BE2C (cell line): Measurements from ENCODE around the gene GPR62.

Experiments used
- DNase-seq: peaks from one replicate; pipeline ENCODE4 v3.0.0-alpha.2; 2020
- H3K27me3 ChIP-seq: fragments of 250-450 bp; sonication (Bioruptor Pico); 2 replicates; pipeline ENCODE4 v1.5.1; 2020; ENCODE audit warnings: mild to moderate bottlenecking
- H3K36me3 ChIP-seq: fragments of 250-450 bp; sonication (Bioruptor Pico); 2 replicates; pipeline ENCODE4 v1.5.1; 2020; ENCODE audit warnings: mild to moderate bottlenecking
- H3K4me1 ChIP-seq: fragments of 250-450 bp; sonication (Bioruptor Pico); 2 replicates; pipeline ENCODE4 v1.5.1; 2020
- H3K4me3 ChIP-seq: 2 replicates; pipeline ENCODE4 v1.5.1; 2011; ENCODE audit warnings: low read depth, low read length
- H3K9me3 ChIP-seq: fragments of 250-450 bp; sonication (Bioruptor Pico); 2 replicates; pipeline ENCODE4 v1.5.1; 2020
- TF ChIP-seq, protein P1 (sequence below): IDR thresholded peaks from 2 replicates; pipeline ENCODE4 v1.5.1; 2012; ENCODE audit warnings: mild to moderate bottlenecking, low read depth, low read length

GPR62 gene

DNA sequence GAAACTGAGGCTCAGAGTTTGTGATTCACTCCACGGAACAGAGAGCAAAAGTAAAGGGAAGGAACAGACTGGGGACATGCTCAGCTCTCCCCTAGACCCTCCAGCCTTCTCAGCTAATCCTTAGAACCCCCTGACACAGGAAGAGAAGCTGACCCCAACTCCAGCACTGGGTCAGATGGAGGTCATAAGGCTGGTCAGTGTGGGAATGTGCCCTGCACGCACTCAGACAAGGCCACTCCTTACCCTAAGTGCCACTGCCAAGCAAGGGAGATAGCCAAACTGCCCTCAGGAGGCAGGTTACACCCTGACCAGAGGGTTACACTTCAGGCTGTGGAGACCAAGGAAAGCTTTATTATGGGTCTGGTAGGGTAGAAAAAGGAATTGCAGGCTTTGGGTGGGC lies 39.3 kb downstream of the GPR62 start:
- TF ChIP-seq, protein P1, sequence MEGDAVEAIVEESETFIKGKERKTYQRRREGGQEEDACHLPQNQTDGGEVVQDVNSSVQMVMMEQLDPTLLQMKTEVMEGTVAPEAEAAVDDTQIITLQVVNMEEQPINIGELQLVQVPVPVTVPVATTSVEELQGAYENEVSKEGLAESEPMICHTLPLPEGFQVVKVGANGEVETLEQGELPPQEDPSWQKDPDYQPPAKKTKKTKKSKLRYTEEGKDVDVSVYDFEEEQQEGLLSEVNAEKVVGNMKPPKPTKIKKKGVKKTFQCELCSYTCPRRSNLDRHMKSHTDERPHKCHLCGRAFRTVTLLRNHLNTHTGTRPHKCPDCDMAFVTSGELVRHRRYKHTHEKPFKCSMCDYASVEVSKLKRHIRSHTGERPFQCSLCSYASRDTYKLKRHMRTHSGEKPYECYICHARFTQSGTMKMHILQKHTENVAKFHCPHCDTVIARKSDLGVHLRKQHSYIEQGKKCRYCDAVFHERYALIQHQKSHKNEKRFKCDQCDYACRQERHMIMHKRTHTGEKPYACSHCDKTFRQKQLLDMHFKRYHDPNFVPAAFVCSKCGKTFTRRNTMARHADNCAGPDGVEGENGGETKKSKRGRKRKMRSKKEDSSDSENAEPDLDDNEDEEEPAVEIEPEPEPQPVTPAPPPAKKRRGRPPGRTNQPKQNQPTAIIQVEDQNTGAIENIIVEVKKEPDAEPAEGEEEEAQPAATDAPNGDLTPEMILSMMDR, result no peak
- no peaks in the 10 kb centered on the region for H3K27me3 ChIP-seq
- H3K9me3 ChIP-seq, result no peaks in the 10 kb centered on the region
- H3K4me3 ChIP-seq, result peak overlapping the region; percentile 97
- peaks cover 40% of the 10 kb centered on the region for H3K36me3 ChIP-seq
- DNase-seq, result no peak
- H3K4me1 ChIP-seq, result peaks cover 5% of the 10 kb centered on the region; the same call in 1 of the 2 replicates

DNA sequence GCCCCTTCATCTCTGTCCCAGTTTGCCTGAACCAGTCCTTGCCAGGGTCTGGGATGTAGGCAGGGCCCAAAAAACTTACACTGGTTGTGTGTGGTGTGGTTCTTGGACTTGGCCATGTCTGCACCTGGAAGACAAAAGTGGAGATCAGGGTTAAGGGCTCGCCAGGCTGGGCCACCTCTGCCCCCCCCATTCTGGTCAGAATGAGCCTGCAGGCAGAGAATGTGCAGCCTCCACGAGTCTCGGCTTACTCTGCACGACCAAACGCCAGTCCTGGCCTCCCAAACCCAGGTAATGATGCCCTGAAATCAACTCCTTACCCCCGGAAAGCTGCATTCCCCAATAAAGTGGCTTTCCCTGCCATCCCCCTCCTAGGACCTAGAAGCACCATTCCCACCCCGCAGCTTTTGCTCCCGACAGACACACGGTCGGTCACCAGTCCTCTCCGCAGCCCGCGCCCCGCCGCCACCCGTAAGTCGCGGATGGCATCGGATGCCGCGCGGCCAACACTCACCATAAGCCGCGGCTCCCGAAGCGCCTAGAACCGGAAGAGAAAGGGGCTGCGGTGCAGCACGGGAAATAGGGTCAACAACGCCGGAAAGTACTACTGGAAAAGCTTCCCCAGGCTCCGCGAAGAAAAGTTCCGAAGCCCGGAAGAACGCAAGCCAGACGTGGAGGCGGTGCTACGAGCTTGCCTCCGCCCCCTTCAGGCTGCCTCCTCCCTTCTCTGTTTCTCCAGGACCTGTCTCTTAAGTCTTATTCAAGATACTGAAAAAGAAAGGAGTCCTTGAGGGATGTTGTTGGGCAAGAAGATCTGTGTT lies 40.4 kb downstream of the GPR62 start, which contains the start of gene RPL29:
Gene RPL29, minus strand, starts transcription at position 550 of the 818 bp plus-strand sequence. Its CDS starts 434 bp downstream, at position 116.
- peaks cover 40% of the 10 kb centered on the region for H3K36me3 ChIP-seq
- peak; percentile 81 for DNase-seq
- H3K9me3 ChIP-seq, result no peaks in the 10 kb centered on the region
- peak within 1 kb of the TSS; percentile 97 for H3K4me3 ChIP-seq
- TF ChIP-seq, protein P1, result peak; percentile 24
- H3K4me1 ChIP-seq, result peaks cover 5% of the 10 kb centered on the region; the same call in 1 of the 2 replicates
- H3K27me3 ChIP-seq, result no peaks in the 10 kb centered on the region

GRCh38 chr3:51997172-51997571 lies 42.0 kb downstream of the GPR62 start:
- H3K9me3 ChIP-seq, result no peaks in the 10 kb centered on the region
- H3K36me3 ChIP-seq, result peaks cover 32% of the 10 kb centered on the region
- H3K4me3 ChIP-seq, result no peak overlapping the region
- DNase-seq, result no peak
- H3K27me3 ChIP-seq, result no peaks in the 10 kb centered on the region
- no peaks in the 10 kb centered on the region for H3K4me1 ChIP-seq
- TF ChIP-seq, protein P1, result no peak

DNA sequence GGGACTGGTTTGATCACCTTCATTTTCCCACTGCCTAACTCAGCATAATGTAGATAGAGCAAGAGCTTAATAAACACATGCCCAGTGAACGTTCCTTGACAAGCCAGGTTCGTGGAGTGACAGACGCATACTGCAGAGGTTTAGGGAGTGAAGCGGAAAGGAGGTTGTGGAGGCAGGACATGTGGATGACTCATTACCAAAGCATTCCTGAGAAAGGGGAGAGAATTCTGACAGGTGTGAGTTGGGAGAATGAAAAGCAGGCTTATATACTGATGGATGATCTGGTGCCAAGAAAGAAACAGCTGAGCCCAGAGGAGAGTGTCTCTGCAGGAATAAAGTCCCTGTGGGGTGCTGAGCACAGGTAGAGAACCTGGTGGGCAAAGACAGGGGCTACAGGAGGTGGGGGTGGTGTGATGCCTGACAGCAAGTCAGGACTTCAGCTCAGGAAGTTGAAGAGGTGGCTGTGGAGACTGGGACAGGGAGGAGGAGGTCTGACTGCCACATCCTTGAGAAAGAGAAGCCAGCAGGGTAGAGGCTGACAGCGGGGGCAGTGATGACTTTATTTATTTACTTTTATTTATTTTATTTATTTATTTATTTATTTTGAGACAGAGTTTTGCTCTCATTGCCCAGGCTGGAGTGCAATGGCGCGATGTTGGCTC lies 42.9 kb downstream of the GPR62 start:
- Histone ChIP-seq H3K9me3 (no peaks in the 10 kb centered on the region), H3K4me3 (no peak overlapping the region), H3K27me3 (no peaks in the 10 kb centered on the region), H3K4me1 (no peaks in the 10 kb centered on the region), H3K36me3 (peaks cover 23% of the 10 kb centered on the region)
- TF ChIP-seq, protein P1, result no peak
- DNase-seq, result no peak

- H3K4me1 ChIP-seq, result no peaks in the 10 kb centered on the region
- no peaks in the 10 kb centered on the region for H3K9me3 ChIP-seq
- no peaks in the 10 kb centered on the region for H3K27me3 ChIP-seq
- no peak for DNase-seq
- TF ChIP-seq, protein P1, result no peak
- peaks cover 16% of the 10 kb centered on the region for H3K36me3 ChIP-seq
- H3K4me3 ChIP-seq, result no peak overlapping the region
Measured at GRCh38 chr3:51998774-51999173, 43.6 kb downstream of the GPR62 start.

- Histone ChIP-seq H3K4me1 (no peaks in the 10 kb centered on the region; the same call in 1 of the 2 replicates), H3K4me3 (no peak overlapping the region), H3K9me3 (no peaks in the 10 kb centered on the region), H3K27me3 (no peaks in the 10 kb centered on the region), H3K36me3 (peaks cover 5% of the 10 kb centered on the region)
- TF ChIP-seq, protein P1, result no peak
- DNase-seq, result no peak
Measured at GRCh38 chr3:51999846-52000245, 44.7 kb downstream of the GPR62 start.
